A549 (cell line): ENCODE data around the gene XCR1.

Experiments
- BHLHE40 ChIP-seq: IDR thresholded peaks from 2 replicates; pipeline ENCODE4 v1.6.1; 2012; ENCODE audit warnings: low read depth, low read length, inconsistent platforms
- CEBPB ChIP-seq, 2 experiments: fragments of >200 bp in 1 of 2; sonication (Bioruptor Twin) in 1 of 2; formaldehyde crosslinking in 1 of 2; IDR thresholded peaks; 2 replicates each; pipeline ENCODE4 v1.6.1; 2012 to 2016
- CHD2 ChIP-seq: fragments of 150-350 bp; IDR thresholded peaks from 2 replicates; pipeline ENCODE4 v1.6.1; 2014; ENCODE audit warnings: low read length; ENCODE audit not compliant: partially characterized antibody
- CTCF ChIP-seq: fragments of >200 bp; sonication (Bioruptor Twin); formaldehyde crosslinking; IDR thresholded peaks from 3 replicates; pipeline ENCODE4 v1.5.1; 2016
- SREBF2 ChIP-seq: fragments of 450-650 bp; IDR thresholded peaks from 2 replicates; pipeline ENCODE4 v1.6.1; 2014; ENCODE audit warnings: mild to moderate bottlenecking, moderate library complexity

GRCh38 chr3:46058981-46059380 is 31.7 kb upstream of the XCR1 start:
- TF ChIP-seq CTCF (no peak), SREBF2 (no peak), CHD2 (no peak), BHLHE40 (no peak), CEBPB (IDR thresholded peaks at IDR 0.05) (no peak)
